Neural cell (in vitro differentiated cells): ENCODE data around the gene PROZ. TPM values are rescaled to one million over a fixed set of nuclear protein-coding genes. Genes with fewer than 3 reads are reported as not detected.

Experiments used
- H2AFZ ChIP-seq: fragments of 200-600, 300-800 bp; sonication (generic), shearing (Covaris generic); 2 replicates; pipeline ENCODE4 v1.6.0; 2014; ENCODE audit warnings: low read depth, mild to moderate bottlenecking, antibody characterized with exemption, low read length, moderate library complexity
- H3F3A ChIP-seq: fragments of 200-600 bp; shearing (Covaris generic); 2 replicates; pipeline ENCODE4 v1.6.1; 2016; ENCODE audit warnings: mild to moderate bottlenecking, moderate library complexity, mixed read lengths, antibody characterized with exemption, low read length; ENCODE audit not compliant: insufficient read depth, poor library complexity, severe bottlenecking
- H3K27ac ChIP-seq: fragments of 200-600, 300-800 bp; sonication (generic), shearing (Covaris generic); 2 replicates; pipeline ENCODE4 v1.5.1; 2014; ENCODE audit warnings: mild to moderate bottlenecking, low read length, moderate library complexity
- H3K27me3 ChIP-seq: fragments of 300-800, 200-600 bp; sonication (generic), shearing (Covaris generic); 2 replicates; pipeline ENCODE4 v1.6.0; 2014; ENCODE audit warnings: mild to moderate bottlenecking, low read depth, low read length, moderate library complexity; ENCODE audit not compliant: insufficient read depth
- H3K36me3 ChIP-seq: fragments of 300-800, 200-600 bp; sonication (generic), shearing (Covaris generic); 2 replicates; pipeline ENCODE4 v1.5.1; 2014; ENCODE audit warnings: mild to moderate bottlenecking, antibody characterized with exemption, low read length, moderate library complexity; ENCODE audit not compliant: insufficient read depth
- H3K4me2 ChIP-seq: fragments of 300-800, 200-600 bp; sonication (generic), shearing (Covaris generic); 2 replicates; pipeline ENCODE4 v1.6.0; 2014; ENCODE audit warnings: mild to moderate bottlenecking, low read length
- H3K4me3 ChIP-seq: fragments of 300-800, 200-600 bp; sonication (generic), shearing (Covaris generic); 2 replicates; pipeline ENCODE4 v1.5.1; 2014; ENCODE audit warnings: mild to moderate bottlenecking, low read length, moderate library complexity
- H3K79me2 ChIP-seq: fragments of 200-600 bp; shearing (Covaris generic); replicated peaks from 2 replicates; pipeline ENCODE4 v1.6.0; 2014; ENCODE audit warnings: mild to moderate bottlenecking, low read length, moderate library complexity; ENCODE audit not compliant: insufficient read depth
- H3K9ac ChIP-seq: fragments of 300-800, 200-600 bp; sonication (generic), shearing (Covaris generic); 2 replicates; pipeline ENCODE4 v1.6.1; 2016; ENCODE audit warnings: mild to moderate bottlenecking, low read length, mixed read lengths
- H3K9me2 ChIP-seq: fragments of 200-600 bp; shearing (Covaris generic); 2 replicates; pipeline ENCODE4 v1.6.1; 2016; ENCODE audit warnings: mild to moderate bottlenecking, low read length, mixed read lengths; ENCODE audit not compliant: insufficient read depth
- H3K9me3 ChIP-seq: fragments of 200-600, 300-800 bp; sonication (generic), shearing (Covaris generic); 2 replicates; pipeline ENCODE4 v1.6.1; 2016; ENCODE audit warnings: mild to moderate bottlenecking, mixed run types, low read length, moderate library complexity, mixed read lengths
- H4K20me1 ChIP-seq: fragments of 200-600 bp; shearing (Covaris generic); 2 replicates; pipeline ENCODE4 v1.6.1; 2016; ENCODE audit warnings: mild to moderate bottlenecking, mixed run types; ENCODE audit not compliant: insufficient read depth
- EZH2 ChIP-seq: fragments of 200-600, 300-800 bp; shearing (Covaris generic), sonication (generic); IDR thresholded peaks from 2 replicates; pipeline ENCODE4 v1.6.1; 2014; ENCODE audit warnings: antibody characterized with exemption, low read length, borderline replicate concordance, mild to moderate bottlenecking; ENCODE audit not compliant: insufficient read depth, poor library complexity, severe bottlenecking
- MXI1 ChIP-seq: fragments of 450-650 bp; conservative IDR thresholded peaks from 2 replicates; pipeline ENCODE4 v1.6.1; 2014; ENCODE audit warnings: antibody characterized with exemption, mild to moderate bottlenecking; ENCODE audit not compliant: poor library complexity, severe bottlenecking
- POLR2AphosphoS5 ChIP-seq: IDR thresholded peaks from 2 replicates; pipeline ENCODE4 v1.6.1; 2012
- RAD21 ChIP-seq: fragments of 450-650 bp; conservative IDR thresholded peaks from 2 replicates; pipeline ENCODE4 v1.6.1; 2014; ENCODE audit warnings: antibody characterized with exemption, mild to moderate bottlenecking, moderate library complexity
- REST ChIP-seq: IDR thresholded peaks from 2 replicates; pipeline ENCODE4 v1.6.1; 2012; ENCODE audit warnings: borderline replicate concordance
- SMC3 ChIP-seq: fragments of 450-650 bp; conservative IDR thresholded peaks from 2 replicates; pipeline ENCODE4 v1.6.1; 2014; ENCODE audit warnings: antibody characterized with exemption, mild to moderate bottlenecking, moderate library complexity; ENCODE audit not compliant: poor library complexity
- TAF1 ChIP-seq: IDR thresholded peaks from 2 replicates; pipeline ENCODE4 v1.6.1; 2012; ENCODE audit warnings: low read depth
- polyA minus RNA-seq: library from RNA; depleted of rRNA, polyadenylated mRNA; stranded (reverse); fragments of >200 nt; gene quantifications from 2 replicates; pipeline ENCODE4 v1.2.3, GENCODE V29; 2014
- polyA plus RNA-seq: library from polyadenylated mRNA; depleted of rRNA; stranded (reverse); fragments of >200 nt; gene quantifications from 2 replicates; pipeline ENCODE4 v1.2.3, GENCODE V29; 2014
- TF ChIP-seq, protein P1 (sequence below): fragments of 450-650 bp; IDR thresholded peaks from 2 replicates; pipeline ENCODE4 v1.5.1; 2014; ENCODE audit warnings: antibody characterized with exemption, mild to moderate bottlenecking, moderate library complexity; ENCODE audit not compliant: poor library complexity, severe bottlenecking

The PROZ gene
- not detected in 2 replicates for polyA plus RNA-seq
- not detected in 2 replicates for polyA minus RNA-seq

DNA sequence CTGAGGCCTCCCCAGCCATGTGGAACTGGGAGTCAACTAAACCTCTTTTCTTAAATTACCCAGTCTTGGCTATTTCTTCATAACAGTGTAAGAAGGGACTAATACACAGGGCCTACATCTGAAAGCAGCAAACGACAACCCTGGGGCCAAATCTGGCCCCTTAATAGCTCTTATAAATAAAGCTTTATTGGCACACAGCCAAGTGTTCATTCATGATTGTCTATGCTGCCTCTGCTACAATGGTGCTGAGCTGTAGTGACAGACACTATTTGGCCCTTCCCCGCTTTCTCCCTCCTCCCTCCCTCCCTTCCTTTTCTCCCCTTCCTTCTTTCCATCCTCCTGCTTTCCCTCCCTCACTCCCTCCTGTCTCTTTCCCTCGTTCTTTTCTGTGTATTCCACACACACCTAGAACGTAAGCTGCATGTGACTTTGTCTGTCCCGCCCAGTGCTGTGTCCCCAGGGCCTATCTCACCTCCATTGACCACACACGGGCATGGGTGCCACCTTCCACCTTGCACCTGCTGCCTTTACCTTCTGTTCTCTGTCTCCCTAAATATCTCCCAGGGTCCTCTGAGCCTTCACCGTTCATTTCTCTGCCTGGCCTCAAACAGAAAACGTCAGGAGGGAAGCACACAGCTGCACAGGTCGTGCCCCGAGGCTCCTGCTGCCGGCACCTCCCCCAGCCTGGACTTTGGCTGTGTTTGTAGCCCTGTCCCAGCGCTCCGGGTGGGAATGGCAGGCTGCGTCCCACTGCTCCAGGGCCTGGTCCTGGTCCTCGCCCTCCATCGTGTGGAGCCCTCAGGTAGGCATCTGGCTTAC, at the start of gene PROZ:
TSS of gene PROZ (plus strand) at position 720 of the 819 bp plus-strand sequence. CDS start at position 733, 13 bp downstream.
- Histone ChIP-seq H3F3A (no peaks in the 10 kb centered on the region), H3K4me3 (no peak within 1 kb of the TSS), H3K79me2 (no peaks in the 10 kb centered on the region), H3K27me3 (peaks cover 4% of the 10 kb centered on the region), H3K9me2 (no peaks in the 10 kb centered on the region), H2AFZ (no peak within 1 kb of the TSS), H3K9me3 (no peaks in the 10 kb centered on the region), H3K4me2 (no peak within 1 kb of the TSS), H3K36me3 (no peaks in the 10 kb centered on the region), H3K9ac (no peak within 1 kb of the TSS), H3K27ac (no peak within 1 kb of the TSS), H4K20me1 (no peaks in the 10 kb centered on the region)
- TF ChIP-seq RAD21 = no peak
- TF ChIP-seq, protein P1, sequence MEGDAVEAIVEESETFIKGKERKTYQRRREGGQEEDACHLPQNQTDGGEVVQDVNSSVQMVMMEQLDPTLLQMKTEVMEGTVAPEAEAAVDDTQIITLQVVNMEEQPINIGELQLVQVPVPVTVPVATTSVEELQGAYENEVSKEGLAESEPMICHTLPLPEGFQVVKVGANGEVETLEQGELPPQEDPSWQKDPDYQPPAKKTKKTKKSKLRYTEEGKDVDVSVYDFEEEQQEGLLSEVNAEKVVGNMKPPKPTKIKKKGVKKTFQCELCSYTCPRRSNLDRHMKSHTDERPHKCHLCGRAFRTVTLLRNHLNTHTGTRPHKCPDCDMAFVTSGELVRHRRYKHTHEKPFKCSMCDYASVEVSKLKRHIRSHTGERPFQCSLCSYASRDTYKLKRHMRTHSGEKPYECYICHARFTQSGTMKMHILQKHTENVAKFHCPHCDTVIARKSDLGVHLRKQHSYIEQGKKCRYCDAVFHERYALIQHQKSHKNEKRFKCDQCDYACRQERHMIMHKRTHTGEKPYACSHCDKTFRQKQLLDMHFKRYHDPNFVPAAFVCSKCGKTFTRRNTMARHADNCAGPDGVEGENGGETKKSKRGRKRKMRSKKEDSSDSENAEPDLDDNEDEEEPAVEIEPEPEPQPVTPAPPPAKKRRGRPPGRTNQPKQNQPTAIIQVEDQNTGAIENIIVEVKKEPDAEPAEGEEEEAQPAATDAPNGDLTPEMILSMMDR = no peak
- TF ChIP-seq EZH2 = no peak
- no peak for TF ChIP-seq MXI1
- no peak for TF ChIP-seq SMC3
- no peak for TF ChIP-seq REST
- TF ChIP-seq TAF1 = no peak
- TF ChIP-seq POLR2AphosphoS5 = no peak

- Histone ChIP-seq H3K9me3 (peaks cover 7% of the 10 kb centered on the region), H2AFZ (no peak overlapping the region), H3K9me2 (no peaks in the 10 kb centered on the region), H3K27me3 (peaks cover 22% of the 10 kb centered on the region), H3K4me2 (no peak overlapping the region), H3K9ac (no peak overlapping the region), H3K36me3 (no peaks in the 10 kb centered on the region), H3K27ac (no peak overlapping the region), H4K20me1 (no peaks in the 10 kb centered on the region), H3F3A (no peaks in the 10 kb centered on the region), H3K4me3 (peak overlapping the region; percentile 62), H3K79me2 (no peaks in the 10 kb centered on the region)
- TF ChIP-seq REST = no peak
- TF ChIP-seq EZH2 = peak; percentile 61
Measured at GRCh38 chr13:113109151-113110047, 49.0 kb upstream of the PROZ start.
